GM12872 (cell line): ENCODE data around the gene TMEM145.

Source experiments
- CTCF ChIP-seq: IDR thresholded peaks from 3 replicates; pipeline ENCODE4 v1.5.1; 2011; ENCODE audit warnings: low read depth, mild to moderate bottlenecking, low read length, moderate library complexity; ENCODE audit not compliant: insufficient read depth

The TMEM145 gene

GRCh38 chr19:42288387-42288786, 24.7 kb upstream of the TMEM145 start:
- no peak for TF ChIP-seq CTCF

GRCh38 chr19:42288881-42289555, 24.1 kb upstream of the TMEM145 start:
- 0 out of 3 replicates have a peak, but pooled peaks have one; percentile 21 for TF ChIP-seq CTCF

- TF ChIP-seq CTCF: no peak
These were observed 23.5 kb upstream of the TMEM145 start for GRCh38 chr19:42289556-42290041.

DNA sequence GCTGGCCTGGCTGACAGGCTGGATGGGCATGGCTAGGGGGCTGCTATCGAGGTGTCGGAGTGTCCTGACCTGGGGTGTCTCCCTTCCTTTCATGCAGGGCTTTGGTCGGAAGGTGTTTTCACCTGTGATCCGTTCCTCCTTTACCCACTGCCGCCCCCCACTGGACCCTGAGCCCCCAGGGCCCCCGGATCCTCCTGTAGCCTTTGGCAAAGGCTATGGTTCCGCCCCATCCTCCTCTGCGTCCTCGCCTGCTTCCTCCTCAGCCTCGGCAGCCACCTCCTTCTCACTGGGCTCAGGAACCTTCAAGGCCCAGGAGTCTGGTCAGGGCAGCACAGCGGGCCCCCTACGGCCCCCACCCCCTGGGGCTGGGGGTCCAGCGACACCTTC, 23.0 kb upstream of the TMEM145 start:
- no peak for TF ChIP-seq CTCF

- peak; percentile 81 for TF ChIP-seq CTCF
These were observed 22.3 kb upstream of the TMEM145 start for GRCh38 chr19:42290523-42291434.

DNA sequence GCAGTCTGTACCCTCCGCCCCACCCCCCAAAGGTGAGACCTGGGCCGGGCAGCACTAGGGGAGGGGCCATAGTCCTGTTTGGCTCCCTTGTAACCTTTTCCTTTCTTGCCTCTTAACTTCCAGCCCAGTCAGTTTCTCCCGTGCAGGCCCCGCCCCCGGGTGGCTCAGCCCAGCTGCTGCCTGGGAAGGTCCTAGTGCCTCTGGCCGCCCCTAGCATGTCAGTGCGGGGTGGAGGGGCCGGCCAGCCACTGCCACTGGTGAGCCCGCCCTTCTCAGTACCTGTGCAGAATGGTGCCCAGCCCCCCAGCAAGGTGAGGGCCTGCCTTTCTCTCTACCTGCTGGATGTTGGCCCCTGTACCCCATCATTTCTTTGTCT, 21.7 kb upstream of the TMEM145 start:
- no peak for TF ChIP-seq CTCF
